Effector CD8-positive, alpha-beta T cell (primary cell): ENCODE results near the gene LRBA.

ENCODE experiments used
- DNase-seq: peaks from one replicate; lab custom pipeline; 2025; lab: John Stamatoyannopoulos, UW

LRBA gene

DNA sequence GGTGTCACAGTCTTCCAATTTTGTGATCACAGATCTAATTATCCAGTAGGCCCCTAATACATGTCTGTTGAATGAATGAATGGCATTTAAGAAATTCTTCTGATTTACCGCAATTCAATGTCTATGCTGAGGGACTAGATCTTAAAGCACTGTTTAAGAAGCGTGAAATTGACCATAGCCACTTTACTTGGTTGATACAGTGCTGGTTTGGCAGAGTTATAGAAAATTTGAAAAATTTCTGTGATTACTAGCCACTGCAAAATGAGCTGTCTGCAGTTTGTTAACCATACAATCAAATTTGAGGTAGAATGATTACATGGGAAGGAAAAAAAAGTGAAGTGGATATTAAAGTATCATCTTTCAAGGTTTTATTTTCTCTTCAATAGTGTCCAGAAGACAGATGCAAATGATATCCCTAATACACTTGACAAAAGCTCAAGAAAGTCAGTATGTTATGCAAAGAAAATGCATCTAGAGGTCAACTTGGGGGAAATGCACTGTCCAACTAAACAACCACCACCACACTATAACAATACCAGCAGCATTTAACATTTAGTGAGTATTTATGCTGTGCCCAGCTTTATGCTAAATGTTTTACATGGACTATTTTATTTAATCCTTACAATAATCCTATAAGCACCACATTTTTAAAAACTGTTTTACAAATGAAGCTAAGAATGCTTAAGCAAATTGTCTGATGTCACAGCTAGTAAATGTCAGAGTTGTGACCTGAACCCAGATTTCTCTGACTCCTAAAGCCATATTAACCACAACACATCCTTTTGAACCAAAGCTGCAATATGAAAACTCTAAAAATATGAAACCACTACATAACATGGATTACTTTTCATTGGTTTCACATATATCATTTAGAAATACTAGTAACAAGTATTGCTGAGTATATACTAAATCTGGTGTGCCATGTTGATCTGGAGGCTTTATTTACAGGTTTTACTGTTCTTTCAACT, 651.1 kb downstream of the LRBA start:
- no peak for DNase-seq

DNA sequence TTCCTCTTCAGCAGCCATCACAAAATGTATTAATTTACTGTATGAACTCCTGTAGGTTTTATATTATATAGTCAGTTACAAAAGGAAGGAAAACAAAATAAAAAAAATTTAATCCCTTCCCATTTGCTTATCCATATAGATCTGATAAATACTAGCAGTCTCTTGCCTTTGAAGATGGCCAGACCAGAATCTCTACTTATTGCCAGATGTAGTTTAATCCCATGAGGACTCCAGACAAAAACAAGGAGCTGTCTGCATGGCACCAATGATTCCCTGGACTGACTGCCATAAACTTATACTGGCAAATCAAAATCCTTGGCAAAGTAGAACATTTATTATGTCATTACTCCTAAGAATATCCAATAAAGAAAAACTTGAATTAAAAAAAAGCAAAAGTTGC, 656.4 kb downstream of the LRBA start:
- DNase-seq, result no peak

DNA sequence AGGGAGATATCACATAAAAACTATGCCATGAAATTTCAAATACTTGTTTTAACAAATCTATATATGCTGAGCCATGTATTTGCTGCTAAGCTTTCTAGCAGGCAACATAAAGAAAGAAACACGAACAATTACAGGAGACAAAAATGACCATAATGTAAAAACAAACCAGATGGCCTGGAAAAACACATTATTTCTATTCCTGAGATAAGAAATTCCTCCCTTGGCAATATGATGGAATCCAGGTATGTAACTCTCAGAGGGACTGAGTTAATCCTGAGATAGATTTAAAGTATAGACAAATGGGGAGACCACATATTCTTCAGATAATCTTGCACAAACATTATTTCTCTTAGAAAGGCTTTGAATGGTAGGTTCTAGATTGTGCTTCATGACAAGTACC, 657.3 kb downstream of the LRBA start:
- no peak for DNase-seq

DNA sequence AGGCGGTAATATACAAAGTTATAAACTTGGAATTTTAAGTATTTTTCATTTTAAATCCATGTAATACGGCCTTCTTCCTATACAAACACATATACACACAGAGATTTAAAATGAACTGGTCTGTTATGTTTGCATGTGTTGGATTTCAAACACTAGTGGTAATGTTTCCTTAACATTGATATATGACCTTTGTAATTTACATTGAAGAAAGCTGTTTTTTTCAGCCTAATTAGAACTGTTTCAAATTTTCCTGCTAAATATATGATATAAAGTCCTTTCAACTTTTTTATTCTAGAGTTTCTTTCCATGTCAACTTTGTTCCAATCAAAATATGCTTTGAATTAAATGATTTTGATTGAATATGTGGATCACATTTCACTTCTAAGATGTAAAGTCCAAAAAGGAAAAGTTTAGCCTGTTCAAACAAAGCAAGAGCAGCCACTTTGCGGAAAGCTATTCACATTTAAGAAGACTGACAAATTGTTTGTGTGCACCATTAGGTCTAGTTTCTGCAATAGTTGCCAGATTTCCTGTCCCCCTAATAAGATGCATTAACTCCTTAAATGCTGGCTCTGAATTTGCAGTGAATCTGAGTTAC, 659.1 kb downstream of the LRBA start:
- no peak for DNase-seq

DNA sequence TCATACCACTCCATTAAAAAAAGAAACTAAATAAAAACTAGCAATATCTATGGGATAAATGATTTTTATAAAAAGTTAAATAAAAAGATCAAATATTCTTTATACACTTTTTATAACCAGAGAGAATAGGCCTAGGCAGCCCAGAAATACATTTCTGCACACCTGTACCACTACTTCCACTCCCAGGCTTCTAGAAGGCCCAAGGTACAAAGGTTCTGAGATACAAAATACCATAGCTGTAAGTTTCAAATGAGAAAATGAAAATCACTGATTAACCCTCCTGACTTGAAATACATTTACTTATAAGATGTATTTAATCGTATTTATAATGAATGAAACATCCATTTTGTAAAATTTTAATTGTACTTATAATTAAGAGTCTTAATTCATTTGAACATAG, 659.7 kb downstream of the LRBA start:
- DNase-seq, result no peak

DNA sequence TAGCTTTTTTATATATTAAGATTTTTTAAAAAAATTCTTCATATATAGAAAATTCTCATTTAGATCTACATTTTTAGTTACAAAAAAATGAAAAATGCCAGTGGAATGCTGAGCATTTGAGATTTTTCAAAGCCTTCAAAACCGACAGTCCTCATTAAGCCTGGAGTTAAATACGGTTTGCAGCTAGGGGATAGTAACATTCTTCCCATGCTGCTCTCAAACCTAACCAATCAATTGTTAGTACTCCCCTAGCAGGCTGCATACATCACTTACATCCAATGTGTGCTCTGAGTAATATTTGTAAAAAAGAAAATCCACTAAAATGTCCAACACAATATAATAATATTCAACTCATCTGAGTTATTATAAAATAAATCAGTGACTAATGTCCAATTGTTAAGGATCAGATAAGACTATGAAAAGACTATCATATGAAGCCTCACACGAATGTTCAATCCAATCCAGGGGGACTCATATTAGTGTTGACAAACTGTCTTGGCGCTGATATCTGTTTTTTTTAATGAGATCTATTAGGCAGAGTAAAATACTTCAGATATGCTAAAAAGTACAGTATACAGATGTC, 660.8 kb downstream of the LRBA start:
- no peak for DNase-seq

GRCh38 chr4:150348079-150348478, 667.0 kb downstream of the LRBA start:
- no peak for DNase-seq

GRCh38 chr4:150345207-150345744, 669.8 kb downstream of the LRBA start:
- DNase-seq, result no peak

DNA sequence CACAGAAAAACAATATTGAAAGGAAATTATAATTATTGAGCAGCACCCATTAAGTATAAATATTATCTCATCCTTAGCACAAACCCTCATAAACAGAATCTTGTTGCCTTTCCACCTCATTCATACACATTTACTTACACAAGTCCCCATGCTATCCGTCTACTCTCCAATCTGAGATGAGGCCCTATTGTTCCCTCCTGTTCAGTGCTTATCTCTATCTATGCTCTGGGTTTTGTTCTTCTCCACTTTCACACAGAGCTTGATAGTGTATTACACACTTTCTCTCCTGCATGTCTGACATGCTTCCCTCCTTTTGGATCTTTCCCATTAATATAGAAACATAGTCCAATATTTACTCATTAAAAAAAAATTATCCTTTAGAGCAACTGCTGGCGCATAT, 671.3 kb downstream of the LRBA start:
- DNase-seq, result no peak

GRCh38 chr4:150342945-150343344, 672.1 kb downstream of the LRBA start:
- no peak for DNase-seq

- no peak for DNase-seq
Observed at GRCh38 chr4:150337734-150338133, 677.4 kb downstream of the LRBA start.

- no peak for DNase-seq
Observed at GRCh38 chr4:150336676-150337412, 678.2 kb downstream of the LRBA start.

- no peak for DNase-seq
Observed at GRCh38 chr4:150332961-150333360, 682.1 kb downstream of the LRBA start.

DNA sequence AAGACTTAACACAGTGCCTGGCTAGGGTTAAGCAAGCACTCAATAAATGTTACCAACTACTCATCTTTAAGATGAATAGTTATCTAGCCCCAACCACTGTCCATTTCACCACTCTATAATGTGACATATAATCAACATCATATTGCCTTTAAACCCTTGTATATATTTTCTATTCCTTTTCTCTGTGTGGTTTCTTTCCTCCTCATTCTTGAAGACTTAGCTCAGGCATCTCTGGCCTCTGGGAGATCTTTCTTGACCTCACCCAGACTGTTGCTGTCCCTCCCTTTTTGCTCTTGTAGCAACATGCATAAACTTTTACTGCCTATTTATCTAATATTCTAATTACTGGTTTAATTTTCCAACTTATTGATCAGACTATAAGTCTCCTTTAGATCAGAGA, 683.0 kb downstream of the LRBA start:
- DNase-seq, result no peak

DNA sequence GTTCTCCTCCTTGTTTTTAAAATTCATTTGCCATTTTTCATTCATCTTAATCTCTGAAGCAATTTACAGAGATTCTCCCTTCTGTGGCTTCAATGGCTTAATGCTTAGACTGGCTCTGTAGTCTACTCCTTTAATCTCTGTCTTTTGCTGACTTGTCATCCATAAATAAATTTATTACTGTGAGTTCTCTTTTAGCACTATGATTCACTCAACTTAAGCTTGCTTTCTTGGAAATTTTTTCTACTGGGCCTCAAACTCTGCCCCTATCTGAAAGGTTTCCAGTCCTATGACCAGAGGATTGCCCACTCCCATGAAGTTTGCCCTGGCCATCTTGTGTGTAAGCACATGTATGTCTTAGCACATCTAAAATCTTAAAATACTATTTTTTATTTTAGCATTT, 685.7 kb downstream of the LRBA start:
- no peak for DNase-seq

DNA sequence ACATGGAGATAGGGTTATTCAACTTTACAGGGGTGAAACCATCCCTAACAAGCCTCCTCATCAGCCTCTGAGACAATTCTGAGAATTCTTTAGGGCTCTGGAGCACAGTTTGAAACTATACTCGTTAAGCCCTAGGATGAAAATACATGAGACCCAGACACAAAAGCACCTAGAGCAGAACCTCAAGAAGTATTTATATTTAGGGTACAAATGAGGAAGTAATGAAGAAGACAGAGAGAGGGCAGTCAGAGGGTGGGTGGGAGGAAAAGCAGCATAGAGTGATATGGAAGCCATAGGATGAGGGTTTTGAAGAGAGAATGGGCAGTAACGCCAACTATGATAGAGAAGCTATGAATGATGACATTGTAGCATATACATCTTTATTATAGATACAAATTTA, 686.6 kb downstream of the LRBA start:
- DNase-seq, result no peak

- DNase-seq, result no peak
Observed at GRCh38 chr4:150327262-150327780, 687.8 kb downstream of the LRBA start.

- DNase-seq, result no peak
Observed at GRCh38 chr4:150325872-150326271, 689.2 kb downstream of the LRBA start.

- no peak for DNase-seq
Observed at GRCh38 chr4:150323406-150324325, 691.4 kb downstream of the LRBA start.

DNA sequence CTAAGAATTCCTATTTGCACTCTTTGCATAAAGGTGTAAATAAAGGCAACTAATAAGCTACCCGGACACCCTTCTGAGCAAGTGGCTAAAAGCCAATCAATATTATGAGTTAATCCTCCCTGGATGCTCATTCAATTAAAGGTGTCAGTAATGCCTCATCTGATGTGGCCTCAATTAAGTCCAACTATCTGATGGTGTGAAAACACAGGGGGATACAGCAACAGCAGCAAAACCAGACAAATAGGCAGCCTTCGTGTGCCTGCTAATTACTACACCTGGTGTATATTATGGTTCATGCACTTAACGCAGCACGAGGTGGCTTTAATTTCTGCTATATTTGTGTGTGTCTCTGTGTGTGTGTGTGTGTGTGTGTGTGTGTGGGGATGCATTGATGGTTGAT, 692.4 kb downstream of the LRBA start:
- DNase-seq, result no peak

DNA sequence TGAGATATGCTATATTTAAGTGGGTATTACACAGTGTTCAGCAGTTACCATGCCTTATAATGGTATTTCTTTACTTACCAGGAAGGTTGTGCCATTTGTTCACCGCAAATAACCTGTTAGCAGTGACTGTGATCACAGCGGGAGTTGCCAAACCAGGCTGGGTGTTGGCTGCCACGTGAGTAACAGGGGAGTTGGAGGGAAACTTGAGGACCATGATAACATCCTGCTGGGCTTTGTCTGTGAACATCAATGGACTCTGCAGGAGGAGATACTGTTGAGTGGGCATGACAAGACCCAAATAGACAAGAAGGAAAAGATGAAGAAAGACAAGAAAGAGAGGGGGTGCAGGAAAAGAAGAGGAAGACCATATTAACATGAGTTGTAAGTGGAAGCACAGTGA, 694.0 kb downstream of the LRBA start:
- no peak for DNase-seq
